SH-SY5Y (cell line): Measurements from ENCODE around the gene EDN1.

Source experiments
- GATA2 ChIP-seq: IDR thresholded peaks from 2 replicates; pipeline ENCODE4 v1.6.1; 2011; ENCODE audit warnings: mild to moderate bottlenecking, low read depth, low read length
- GATA3 ChIP-seq: IDR thresholded peaks from 2 replicates; pipeline ENCODE4 v1.6.1; 2011; ENCODE audit warnings: low read depth, mild to moderate bottlenecking, low read length, moderate library complexity

- TF ChIP-seq GATA2 (no peak), GATA3 (no peak)
These were observed 8.8 kb downstream of the EDN1 start for GRCh38 chr6:12298995-12299394.
